Esophagus squamous epithelium (tissue), 5 donors: Measurements from ENCODE around the gene OBSCN. TPM values are rescaled to one million over a fixed set of nuclear protein-coding genes. Genes with fewer than 3 reads are reported as not detected.

ENCODE experiments used
- DNase-seq: peaks from one replicate; lab custom pipeline; 2025; lab: John Stamatoyannopoulos, UW
- H3K27ac ChIP-seq, 4 donors: fragments of 200-600 bp; sonication (generic); one replicate each; pipeline ENCODE4 v1.5.1; 2016 to 2019; ENCODE audit warnings: mild to moderate bottlenecking in 1 of 4
- H3K27me3 ChIP-seq, 4 donors: fragments of 200-600 bp; sonication (generic); 1 replicate in 3 of 4; 2 replicates in 1 of 4; pipeline versions ENCODE4 v1.5.1 to v1.6.0; 2017 to 2021; ENCODE audit warnings: antibody characterized with exemption in 1 of 4
- H3K36me3 ChIP-seq, 3 donors: fragments of 200-600 bp; sonication (generic); one replicate each; pipeline ENCODE4 v1.5.1; 2016 to 2019
- H3K4me1 ChIP-seq, 3 donors: fragments of 200-600 bp; sonication (generic); one replicate each; pipeline ENCODE4 v1.5.1; 2017 to 2019
- H3K4me3 ChIP-seq, 4 donors: fragments of 200-600 bp; sonication (generic); 1 replicate in 3 of 4; 2 replicates in 1 of 4; pipeline ENCODE4 v1.5.1; 2016 to 2019; ENCODE audit warnings: mild to moderate bottlenecking in 2 of 4, moderate library complexity in 1 of 4
- H3K9me3 ChIP-seq, 3 donors: fragments of 200-600 bp; sonication (generic); one replicate each; pipeline ENCODE4 v1.5.1; 2016 to 2019
- POLR2A ChIP-seq, 4 donors: fragments of 450-650 bp; IDR thresholded peaks; one replicate each; pipeline ENCODE4 v1.6.1; 2017; ENCODE audit warnings: antibody characterized with exemption in 4 of 4, mild to moderate bottlenecking in 4 of 4, moderate library complexity in 3 of 4
- WGBS, 2 donors: methylation state at CpG; one replicate each; pipeline ENCODE4 v1.1.5; 2018; 5-methylcytosine and 5-hydroxymethylcytosine counted together
- intact Hi-C: fragments of 100-400 bp; cut with DNase I; formaldehyde crosslinking; loops from one replicate; pipeline ENCODE4 v1.15.0; 2022
- total RNA-seq, 4 donors: library from RNA; depleted of rRNA; stranded (reverse); fragments of >200 nt; gene quantifications; one replicate each; pipeline ENCODE4 v1.1.0, GENCODE V29; 2016
- TF ChIP-seq, protein P1 (sequence below), 6 experiments: fragments of 450-650 bp in 4 of 6; fragments of 200-600 bp in 2 of 6; sonication (generic) in 2 of 6; IDR thresholded peaks; one replicate each; pipeline ENCODE4 v1.5.1; 2016 to 2019; ENCODE audit warnings: antibody characterized with exemption in 6 of 6, mild to moderate bottlenecking in 4 of 6, moderate library complexity in 4 of 6
- donor health status: DM: yes; HTN: yes; CAD: no.

OBSCN gene
- total RNA-seq, 4 donors from 2014 or later, result 4.0 to 53.2 (median 13.8) TPM

DNA sequence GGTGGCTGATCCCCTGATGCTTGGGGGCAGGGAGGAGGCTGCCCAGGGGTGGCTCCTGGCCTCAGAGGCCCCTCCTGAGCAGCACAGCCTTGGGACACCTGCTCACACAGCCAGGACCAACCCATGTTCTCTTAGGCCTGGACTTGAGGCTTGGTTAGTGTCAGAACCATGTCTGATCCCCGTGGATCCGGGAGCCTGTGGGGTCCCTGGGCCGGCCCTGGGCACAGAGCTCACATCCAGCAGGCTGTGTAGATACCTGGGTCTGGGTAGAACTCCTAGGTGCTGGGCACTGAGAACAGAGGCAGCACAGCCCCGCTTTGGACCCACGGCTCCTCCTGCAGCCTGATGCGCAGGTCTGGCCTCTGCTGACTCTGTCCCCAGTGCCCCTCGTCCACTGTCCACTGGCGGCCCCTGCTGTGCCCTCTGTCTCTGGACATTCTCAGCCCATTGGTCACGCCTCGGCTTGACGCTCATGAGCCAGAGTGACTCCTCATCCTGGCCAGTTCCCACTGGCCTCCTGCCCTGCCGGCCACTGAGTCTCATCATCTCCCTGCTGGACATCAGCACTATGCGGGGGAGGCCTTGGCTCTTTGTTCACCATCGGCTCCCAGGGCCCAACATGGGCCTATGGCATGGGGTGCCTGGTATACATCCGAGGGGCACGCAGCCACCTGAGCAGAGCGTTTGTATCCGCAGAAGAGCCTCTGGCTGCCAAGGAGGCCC is 128.6 kb downstream of the OBSCN start:
- no peak for DNase-seq
- H3K27ac ChIP-seq, result no peak overlapping the region
- H3K36me3 ChIP-seq, result peaks cover 0 to 87% (median 0%) of the 10 kb centered on the region in 3 donors
- no peaks in the 10 kb centered on the region for H3K4me1 ChIP-seq
- H3K4me3 ChIP-seq, result no peak overlapping the region
- no peak for TF ChIP-seq POLR2A (IDR thresholded peaks at IDR 0.05)
- TF ChIP-seq, protein P1, sequence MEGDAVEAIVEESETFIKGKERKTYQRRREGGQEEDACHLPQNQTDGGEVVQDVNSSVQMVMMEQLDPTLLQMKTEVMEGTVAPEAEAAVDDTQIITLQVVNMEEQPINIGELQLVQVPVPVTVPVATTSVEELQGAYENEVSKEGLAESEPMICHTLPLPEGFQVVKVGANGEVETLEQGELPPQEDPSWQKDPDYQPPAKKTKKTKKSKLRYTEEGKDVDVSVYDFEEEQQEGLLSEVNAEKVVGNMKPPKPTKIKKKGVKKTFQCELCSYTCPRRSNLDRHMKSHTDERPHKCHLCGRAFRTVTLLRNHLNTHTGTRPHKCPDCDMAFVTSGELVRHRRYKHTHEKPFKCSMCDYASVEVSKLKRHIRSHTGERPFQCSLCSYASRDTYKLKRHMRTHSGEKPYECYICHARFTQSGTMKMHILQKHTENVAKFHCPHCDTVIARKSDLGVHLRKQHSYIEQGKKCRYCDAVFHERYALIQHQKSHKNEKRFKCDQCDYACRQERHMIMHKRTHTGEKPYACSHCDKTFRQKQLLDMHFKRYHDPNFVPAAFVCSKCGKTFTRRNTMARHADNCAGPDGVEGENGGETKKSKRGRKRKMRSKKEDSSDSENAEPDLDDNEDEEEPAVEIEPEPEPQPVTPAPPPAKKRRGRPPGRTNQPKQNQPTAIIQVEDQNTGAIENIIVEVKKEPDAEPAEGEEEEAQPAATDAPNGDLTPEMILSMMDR (IDR thresholded peaks at IDR 0.05), result no peak
- no peaks in the 10 kb centered on the region for H3K9me3 ChIP-seq
- H3K27me3 ChIP-seq, result no peaks in the 10 kb centered on the region
- 78 to 89% methylated on average over 5 to 8 of the region's 18 CpGs for WGBS, 2 donors
- intact Hi-C loops, result no loop called here

DNA sequence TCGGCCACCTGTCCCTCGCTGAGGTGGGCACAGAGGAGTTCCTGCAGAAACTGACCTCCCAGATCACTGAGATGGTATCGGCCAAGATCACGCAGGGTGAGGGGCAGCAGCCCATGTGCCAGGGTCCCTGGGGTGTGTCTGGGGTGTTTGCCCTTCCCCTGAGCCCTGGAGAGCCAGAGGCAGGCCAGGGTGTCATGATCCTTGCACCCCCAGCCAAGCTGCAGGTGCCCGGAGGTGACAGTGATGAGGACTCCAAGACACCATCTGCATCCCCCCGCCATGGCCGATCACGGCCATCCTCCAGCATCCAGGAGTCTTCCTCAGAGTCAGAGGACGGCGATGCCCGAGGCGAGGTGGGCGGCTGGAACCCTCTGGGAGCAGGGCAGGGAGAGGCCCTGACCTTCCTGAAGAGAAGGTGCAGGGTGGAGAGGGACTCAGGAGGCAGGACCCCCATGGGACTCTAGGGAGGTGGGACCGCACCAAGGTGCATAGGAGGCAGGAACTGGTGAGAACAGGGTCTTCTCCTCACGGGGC is 129.3 kb downstream of the OBSCN start:
- intact Hi-C loops, result no loop called here
- 60 to 84% methylated on average over 1 to 5 of the region's 15 CpGs for WGBS, 2 donors
- Histone ChIP-seq H3K27me3 (no peaks in the 10 kb centered on the region), H3K4me3 (no peak overlapping the region), H3K27ac (no peak overlapping the region), H3K36me3 (peaks cover 0 to 93% (median 0%) of the 10 kb centered on the region in 3 donors), H3K9me3 (no peaks in the 10 kb centered on the region), H3K4me1 (no peaks in the 10 kb centered on the region)
- TF ChIP-seq POLR2A (IDR thresholded peaks at IDR 0.05), result no peak
- DNase-seq, result no peak

GRCh38 chr1:228337711-228338520 is 130.1 kb downstream of the OBSCN start:
- intact Hi-C loops, result no loop called here
- Histone ChIP-seq H3K4me3 (no peak overlapping the region), H3K4me1 (no peaks in the 10 kb centered on the region), H3K27me3 (no peaks in the 10 kb centered on the region), H3K27ac (no peak overlapping the region), H3K36me3 (peaks cover 0 to 97% (median 0%) of the 10 kb centered on the region in 3 donors), H3K9me3 (no peaks in the 10 kb centered on the region)
- 94 to 100% methylated on average over 3 to 6 of the region's 26 CpGs for WGBS, 2 donors
- DNase-seq, result no peak
- no peak for TF ChIP-seq POLR2A (IDR thresholded peaks at IDR 0.05)
- TF ChIP-seq, protein P1 (IDR thresholded peaks at IDR 0.05), result no peak

DNA sequence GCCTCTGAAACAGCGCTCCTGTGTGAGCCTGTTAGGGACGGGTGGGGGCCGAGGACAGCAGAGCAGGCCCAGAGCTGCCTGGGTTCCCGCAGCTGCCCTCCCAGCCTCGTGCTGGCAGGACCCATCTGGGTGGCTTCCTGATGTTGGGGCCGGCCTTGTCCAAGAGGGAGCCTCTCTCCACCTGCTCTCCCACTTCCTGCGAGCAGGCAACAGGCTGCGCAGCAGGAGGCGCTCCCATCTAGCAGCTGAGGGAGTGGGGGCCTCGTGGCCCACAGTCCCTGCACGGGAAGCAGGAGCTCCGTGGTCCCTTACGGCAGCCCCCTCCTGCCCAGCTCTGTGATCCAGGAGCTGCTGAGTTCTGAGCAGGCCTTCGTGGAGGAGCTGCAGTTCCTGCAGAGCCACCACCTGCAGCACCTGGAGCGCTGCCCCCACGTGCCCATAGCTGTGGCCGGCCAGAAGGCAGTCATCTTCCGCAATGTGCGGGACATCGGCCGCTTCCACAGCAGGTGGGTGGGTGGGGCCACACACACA is 130.7 kb downstream of the OBSCN start:
- no peaks in the 10 kb centered on the region for H3K9me3 ChIP-seq
- H3K36me3 ChIP-seq, result peaks cover 0 to 95% (median 0%) of the 10 kb centered on the region in 3 donors
- intact Hi-C loops, result no loop called here
- H3K27me3 ChIP-seq, result no peaks in the 10 kb centered on the region
- no peaks in the 10 kb centered on the region for H3K4me1 ChIP-seq
- DNase-seq, result no peak
- H3K4me3 ChIP-seq, result no peak overlapping the region
- 94 to 100% methylated on average over 1 to 4 of the region's 21 CpGs for WGBS, 2 donors
- TF ChIP-seq, protein P1 (IDR thresholded peaks at IDR 0.05), result no peak
- TF ChIP-seq POLR2A (IDR thresholded peaks at IDR 0.05), result no peak
- no peak overlapping the region for H3K27ac ChIP-seq

GRCh38 chr1:228339059-228339704 is 131.3 kb downstream of the OBSCN start:
- intact Hi-C loops, result no loop called here
- Histone ChIP-seq H3K27me3 (no peaks in the 10 kb centered on the region), H3K27ac (no peak overlapping the region), H3K4me1 (no peaks in the 10 kb centered on the region), H3K36me3 (peaks cover 0 to 92% (median 0%) of the 10 kb centered on the region in 3 donors), H3K4me3 (no peak overlapping the region), H3K9me3 (no peaks in the 10 kb centered on the region)
- WGBS, 2 donors, result 87 to 92% methylated on average over 6 to 8 of the region's 9 CpGs
- TF ChIP-seq, protein P1 (IDR thresholded peaks at IDR 0.05), result no peak
- no peak for TF ChIP-seq POLR2A (IDR thresholded peaks at IDR 0.05)
- no peak for DNase-seq
